ENCODE results near the gene S100P.

DNA sequence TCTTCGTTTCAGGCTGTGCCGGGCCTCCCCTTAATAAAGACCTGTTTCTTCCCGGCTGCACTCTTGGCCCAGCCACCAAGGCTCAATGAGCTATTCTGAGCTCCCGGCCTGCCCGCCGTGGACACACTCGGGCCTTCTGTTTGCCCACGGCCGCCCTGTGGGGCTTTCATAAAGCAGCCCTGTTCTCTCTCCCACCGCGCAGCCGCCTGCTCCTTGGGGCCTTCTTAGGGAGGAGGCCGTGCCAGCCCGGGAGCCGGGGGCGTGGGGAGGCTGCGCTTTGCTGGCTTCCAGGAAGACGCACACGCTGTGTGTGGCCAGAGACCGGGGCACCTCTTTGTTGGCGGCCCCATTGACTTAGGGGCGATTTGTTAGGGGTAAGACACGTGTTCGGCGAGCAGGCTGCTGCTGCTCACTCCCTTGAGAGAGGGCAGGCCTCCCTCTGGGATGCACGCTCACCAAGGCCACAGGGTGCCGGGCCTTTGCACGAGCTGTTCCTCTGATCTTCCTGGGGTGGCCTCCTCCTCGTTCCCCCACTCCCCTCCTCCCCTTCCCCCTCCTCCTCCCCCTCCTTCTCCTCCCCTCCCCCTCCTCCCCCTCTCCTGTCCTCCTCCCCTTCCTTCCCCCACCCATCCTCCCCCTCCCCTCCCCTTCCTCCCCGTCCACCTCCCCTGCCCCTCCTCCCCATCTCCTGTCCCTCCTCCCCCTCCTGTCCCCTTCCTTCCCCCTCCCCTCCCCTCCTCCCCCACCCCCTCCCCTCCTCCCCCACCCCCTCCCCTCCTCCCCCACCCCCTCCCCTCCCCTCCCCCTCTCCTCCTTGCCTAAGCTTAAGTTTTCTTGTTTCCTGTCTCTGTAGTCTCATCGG lies 33.6 kb downstream of the S100P start:
- TF ChIP-seq, protein P1, sequence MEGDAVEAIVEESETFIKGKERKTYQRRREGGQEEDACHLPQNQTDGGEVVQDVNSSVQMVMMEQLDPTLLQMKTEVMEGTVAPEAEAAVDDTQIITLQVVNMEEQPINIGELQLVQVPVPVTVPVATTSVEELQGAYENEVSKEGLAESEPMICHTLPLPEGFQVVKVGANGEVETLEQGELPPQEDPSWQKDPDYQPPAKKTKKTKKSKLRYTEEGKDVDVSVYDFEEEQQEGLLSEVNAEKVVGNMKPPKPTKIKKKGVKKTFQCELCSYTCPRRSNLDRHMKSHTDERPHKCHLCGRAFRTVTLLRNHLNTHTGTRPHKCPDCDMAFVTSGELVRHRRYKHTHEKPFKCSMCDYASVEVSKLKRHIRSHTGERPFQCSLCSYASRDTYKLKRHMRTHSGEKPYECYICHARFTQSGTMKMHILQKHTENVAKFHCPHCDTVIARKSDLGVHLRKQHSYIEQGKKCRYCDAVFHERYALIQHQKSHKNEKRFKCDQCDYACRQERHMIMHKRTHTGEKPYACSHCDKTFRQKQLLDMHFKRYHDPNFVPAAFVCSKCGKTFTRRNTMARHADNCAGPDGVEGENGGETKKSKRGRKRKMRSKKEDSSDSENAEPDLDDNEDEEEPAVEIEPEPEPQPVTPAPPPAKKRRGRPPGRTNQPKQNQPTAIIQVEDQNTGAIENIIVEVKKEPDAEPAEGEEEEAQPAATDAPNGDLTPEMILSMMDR (conservative IDR thresholded peaks at IDR 0.05; ENCODE audit: low read length): no peak
- no peak for TF ChIP-seq EZH2phosphoT487 (IDR thresholded peaks at IDR 0.05; ENCODE audit: borderline replicate concordance)

All from Loucy (cell line).